Posterior cingulate gyrus (tissue), 11 donors: ENCODE results near the gene ETFA.

Experiments
- DNase-seq, 10 donors: peaks; one replicate each; pipeline versions ENCODE4 v3.0.0 to v3.0.0-alpha.2; 2020 to 2021; ENCODE audit warnings: mixed read lengths in 3 of 10
- intact Hi-C: fragments of 100-400 bp; cut with DNase I; formaldehyde crosslinking; loops from one replicate; pipeline ENCODE4 v1.15.1; 2023

The ETFA gene

DNA sequence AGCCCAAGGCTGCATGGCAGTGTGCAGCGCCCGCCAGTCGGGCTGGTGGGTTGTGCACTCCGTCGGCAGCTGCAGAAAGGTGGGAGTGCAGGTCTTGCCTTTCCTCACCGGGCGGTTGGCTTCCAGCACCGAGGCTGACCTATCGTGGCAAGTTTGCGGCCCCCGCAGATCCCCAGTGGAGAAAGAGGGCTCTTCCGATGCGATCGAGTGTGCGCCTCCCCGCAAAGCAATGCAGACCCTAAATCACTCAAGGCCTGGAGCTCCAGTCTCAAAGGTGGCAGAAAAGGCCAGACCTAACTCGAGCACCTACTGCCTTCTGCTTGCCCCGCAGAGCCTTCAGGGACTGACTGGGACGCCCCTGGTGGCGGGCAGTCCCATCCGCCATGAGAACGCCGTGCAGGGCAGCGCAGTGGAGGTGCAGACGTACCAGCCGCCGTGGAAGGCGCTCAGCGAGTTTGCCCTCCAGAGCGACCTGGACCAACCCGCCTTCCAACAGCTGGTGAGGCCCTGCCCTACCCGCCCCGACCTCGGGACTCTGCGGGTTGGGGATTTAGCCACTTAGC is 29.6 kb upstream of the ETFA start:
- intact Hi-C loops, result no loop called here
- peak in 1 of 10 donors; percentile 72 for DNase-seq

DNA sequence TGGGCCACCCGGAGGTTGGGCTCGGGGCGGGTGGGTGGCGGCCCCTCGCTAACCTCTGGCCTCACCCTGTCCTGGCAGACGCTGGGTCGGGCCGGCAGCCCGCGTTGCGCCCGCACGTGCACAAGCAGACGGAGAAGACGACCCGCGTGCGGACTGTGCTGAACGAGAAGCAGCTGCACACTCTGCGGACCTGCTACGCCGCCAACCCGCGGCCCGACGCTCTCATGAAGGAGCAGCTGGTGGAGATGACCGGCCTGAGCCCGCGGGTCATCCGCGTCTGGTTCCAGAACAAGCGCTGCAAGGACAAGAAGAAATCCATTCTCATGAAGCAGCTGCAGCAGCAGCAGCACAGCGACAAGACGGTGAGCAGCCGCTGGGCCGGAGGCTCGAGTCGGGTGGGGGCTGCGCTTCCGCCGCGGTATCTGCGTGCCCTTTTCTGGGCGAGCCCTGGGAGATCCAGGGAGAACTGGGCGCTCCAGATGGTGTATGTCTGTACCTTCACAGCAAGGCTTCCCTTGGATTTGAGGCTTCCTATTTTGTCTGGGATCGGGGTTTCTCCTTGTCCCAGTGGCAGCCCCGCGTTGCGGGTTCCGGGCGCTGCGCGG is 29.0 kb upstream of the ETFA start:
- peak in 2 of 10 donors; percentile 80 to 84 for DNase-seq
- intact Hi-C loops, result no loop called here

DNA sequence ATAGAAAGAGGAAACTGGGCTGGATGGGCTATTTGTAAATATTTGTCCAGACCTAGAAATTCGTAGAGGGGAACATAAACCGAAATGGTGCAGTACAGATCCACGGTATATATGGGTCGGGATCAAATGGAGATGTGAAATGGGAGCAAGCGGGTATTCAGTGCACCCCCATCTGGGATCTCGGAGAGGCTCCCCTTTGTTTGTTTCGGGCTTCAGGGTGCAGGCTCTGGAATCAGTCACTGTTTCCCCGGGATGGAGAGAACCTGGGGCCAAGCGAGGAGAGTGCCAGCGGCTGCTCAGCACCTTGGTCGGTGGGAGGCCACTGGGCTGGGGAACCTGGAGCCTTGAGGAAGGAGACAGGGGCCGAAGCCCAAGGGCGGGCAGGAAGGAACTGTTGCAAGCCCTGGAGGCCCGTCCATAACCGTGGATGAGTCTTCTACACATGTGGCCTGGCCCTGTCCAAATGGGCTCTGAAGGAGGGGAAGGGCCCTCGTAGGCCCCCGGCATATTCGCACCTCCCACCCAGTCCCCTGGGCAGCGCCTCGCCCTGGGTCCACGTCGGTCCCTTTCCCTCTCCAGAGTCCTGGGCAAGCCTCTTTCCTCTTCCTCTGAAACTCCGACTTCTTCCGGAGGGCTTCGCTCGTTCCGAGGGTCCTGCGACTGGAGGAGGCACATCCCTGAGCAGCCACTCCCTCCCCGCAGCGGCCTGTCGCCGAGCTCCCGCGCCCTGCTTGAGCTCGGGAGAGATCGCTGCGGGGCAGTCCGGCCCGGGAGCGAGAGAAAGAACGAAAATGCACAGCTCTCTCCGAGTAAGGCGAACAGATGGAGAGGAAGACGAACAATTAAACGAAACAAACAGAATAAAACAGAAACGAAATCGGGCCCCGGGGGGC is 28.3 kb upstream of the ETFA start:
- no peak for DNase-seq
- intact Hi-C loops, result no loop called here

GRCh38 chr15:76338486-76339304 is 27.4 kb upstream of the ETFA start:
- intact Hi-C loops, result no loop called here
- no peak for DNase-seq

DNA sequence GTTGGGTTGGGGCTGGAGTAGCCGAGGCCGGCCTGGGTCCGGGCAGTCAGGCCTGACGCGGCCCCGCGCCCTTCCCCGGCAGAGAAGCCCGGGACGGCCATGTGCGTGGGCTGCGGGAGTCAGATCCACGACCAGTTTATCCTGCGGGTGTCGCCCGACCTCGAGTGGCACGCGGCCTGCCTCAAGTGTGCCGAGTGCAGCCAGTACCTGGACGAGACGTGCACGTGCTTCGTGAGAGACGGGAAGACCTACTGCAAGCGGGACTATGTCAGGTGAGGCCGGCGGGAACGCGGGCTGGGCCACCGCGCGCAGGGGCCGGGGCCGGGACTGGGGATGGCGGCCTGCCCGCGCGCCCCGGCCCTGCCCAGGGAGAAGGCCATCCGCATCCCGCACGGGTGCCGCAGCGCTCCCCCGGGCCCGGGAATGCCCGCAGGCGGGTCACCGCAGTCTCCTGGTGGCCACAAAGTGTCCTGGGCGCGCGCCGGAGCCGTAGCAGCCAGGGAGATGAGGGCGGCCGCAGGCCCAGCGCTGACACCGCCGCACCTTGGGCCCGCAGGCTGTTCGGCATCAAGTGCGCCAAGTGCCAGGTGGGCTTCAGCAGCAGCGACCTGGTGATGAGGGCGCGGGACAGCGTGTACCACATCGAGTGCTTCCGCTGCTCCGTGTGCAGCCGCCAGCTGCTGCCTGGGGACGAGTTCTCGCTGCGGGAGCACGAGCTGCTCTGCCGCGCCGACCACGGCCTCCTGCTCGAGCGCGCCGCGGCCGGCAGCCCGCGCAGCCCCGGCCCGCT is 26.6 kb upstream of the ETFA start:
- intact Hi-C loops, result no loop called here
- no peak for DNase-seq

- intact Hi-C loops, result no loop called here
- no peak for DNase-seq
Observed at GRCh38 chr15:76337059-76337695, 25.9 kb upstream of the ETFA start.

DNA sequence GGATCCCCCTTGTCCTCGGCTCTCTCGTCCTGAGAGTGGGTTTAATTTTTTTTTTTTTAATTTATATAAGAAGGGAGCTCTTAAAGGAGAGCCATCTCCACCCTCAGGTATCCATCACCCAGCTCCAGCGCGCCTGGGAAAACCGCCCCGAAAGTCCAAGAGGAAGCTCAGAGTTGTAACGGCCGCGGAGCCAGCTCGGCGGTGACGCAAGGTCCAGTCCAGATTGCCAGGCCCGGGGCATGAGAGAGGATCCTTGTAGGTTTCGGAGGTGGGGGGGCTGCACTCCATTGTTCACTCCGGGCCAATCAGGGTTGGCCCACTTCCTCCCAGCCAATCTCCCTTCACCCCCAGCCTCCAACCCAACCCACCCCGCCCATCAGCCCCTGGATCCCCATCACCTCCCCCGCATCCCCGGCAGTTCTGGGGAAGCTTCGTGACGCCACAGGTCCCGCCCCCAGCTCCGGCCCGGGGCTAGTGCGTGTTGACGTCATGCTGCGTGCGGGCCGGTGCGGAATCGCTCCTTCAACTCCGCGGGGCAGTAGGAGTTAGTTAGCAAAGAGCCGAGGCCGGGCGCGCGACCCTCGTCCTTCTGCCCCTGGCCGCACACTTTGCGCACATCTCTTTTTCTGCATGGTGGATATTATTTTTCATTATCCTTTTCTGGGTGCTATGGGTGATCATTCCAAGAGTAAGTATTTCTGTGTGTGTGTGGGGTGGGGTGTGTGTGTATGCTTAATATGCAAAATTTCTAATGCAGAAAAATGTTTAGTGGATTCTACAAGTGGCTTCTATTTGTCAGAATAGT is 25.2 kb upstream of the ETFA start, which contains the start of gene ISL2:
ISL2 (plus strand) TSS at position 520 of the 805 bp plus-strand sequence; CDS start at position 631, 111 bp downstream.
- DNase-seq, result peak in 8 of 10 donors; percentile 28 to 95 (median 64)
- intact Hi-C loops, result no loop called here

DNA sequence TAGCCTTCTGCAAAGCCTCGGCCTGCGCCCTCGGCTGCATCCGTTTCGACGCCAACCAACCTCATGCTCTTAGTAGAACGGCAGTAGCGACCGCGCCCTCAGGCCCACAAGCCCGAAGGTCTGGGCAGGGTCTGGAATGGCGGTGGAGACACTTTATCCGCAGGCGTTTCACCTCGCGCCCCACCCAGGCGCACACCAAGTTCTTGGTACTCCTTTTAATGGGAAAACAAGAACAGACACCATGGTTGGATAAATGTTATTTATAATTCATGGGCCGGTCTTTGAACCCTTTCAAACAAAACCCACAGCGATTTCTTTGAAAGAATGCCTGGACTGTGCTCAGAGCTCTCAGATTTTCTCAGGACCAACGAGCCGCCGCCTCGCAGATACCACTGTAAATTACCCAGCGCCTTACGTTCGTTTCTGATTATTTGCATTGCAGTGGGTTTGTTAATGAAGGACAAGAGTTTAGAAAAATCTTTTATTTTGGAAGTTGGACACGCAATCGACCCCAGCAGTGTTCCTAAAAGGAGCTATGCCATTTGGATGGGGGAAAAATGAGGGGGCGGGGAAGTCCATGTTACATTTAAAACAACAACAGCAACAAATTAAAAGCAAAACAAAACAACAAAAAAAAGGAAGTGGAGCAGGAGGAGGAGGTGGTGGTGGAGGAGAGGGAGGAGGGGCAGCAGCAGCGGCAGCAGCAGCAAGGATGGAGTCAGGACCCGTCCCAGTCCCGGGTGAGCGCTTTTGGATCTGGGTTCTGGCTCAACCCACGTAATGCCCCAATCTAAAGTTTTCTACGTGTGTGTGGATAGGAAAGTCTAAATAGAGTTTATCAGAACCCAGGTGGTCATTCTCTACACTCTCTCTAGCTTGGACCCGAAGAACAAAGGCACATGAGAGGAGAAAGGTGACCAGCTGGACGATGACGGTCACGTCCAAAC is 24.3 kb upstream of the ETFA start:
- DNase-seq, result peak in 1 of 10 donors; percentile 72
- intact Hi-C loops, result no loop called here

DNA sequence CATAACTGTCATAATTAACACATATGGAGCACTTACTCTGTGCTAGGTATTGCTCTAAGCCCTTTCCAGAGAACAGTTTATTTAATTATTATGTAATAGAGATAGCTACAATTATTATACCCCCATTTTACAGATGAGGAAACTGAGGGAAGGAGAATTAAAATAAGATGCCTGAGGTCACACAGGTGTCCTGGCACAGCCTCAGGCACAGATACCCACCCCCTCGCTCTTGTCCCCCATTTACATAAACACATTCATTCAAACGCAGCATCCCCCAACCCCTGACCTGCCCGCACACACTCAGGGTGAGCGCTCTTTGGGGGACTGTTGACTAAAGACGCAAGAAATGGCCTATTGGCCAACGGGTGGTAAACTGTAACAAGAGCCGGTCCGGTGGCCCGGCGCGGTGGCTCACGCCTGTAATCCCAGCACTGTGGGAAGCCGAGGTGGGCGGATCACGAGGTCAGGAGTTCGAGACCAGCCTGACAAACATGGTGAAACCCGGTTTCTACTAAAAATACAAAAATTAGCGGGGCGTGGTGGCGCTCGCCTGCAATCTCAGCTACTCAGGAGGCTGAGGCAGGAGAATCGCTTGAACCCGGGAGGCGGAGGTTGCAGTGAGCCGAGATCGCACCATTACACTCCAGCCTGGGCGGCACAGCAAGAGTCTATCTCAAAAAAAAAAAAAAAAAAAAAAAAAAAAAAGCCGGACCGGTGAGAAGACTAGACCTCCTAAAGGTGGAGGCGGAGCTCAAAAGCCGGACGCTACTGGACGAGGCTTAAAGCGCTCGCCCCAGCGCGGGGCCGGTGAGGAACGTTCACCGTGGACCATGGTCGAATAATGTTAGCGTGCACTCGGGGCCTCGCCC is 23.4 kb upstream of the ETFA start:
- intact Hi-C loops, result loop anchor here (5.0 kb wide), 1 partner anchor 142 kb away; no protein-coding TSS in a partner anchor
- DNase-seq, result no peak

DNA sequence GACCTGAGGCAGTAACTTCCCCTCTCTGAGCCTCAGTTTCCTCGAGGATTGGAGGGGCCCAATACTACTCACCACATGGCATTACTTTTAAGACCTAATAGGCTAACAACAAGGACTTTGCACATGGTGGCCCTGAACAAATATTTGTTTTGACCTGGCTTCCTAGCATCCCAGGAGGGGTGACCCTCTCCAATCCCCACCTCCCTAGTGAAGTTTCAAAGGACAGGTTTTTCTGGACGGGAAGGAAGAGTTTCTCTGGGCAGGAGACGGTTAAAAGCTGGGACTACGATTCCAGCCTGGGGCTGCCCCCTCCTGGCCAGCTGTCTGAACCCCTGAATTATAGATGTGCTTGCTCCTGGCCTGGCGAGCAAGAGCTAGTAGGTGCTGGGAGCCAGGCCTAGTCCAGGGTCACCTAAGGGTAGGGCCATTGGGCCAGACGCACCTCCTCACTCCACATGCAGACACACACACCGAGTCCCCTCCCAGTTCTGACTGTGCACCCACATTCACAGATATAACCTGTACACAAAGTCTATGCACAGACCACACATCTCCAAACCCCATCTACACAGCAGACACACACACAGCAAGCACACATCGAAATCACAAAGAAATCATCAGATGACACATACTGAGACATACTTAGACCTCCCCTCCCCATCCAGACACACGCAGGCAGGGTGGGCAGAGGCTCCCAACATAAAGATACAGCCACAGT is 22.6 kb upstream of the ETFA start:
- intact Hi-C loops, result loop anchor here (5.0 kb wide), 1 partner anchor 142 kb away; no protein-coding TSS in a partner anchor
- DNase-seq, result peak in 1 of 10 donors; percentile 62

- intact Hi-C loops, result loop anchor here (5.0 kb wide), 1 partner anchor 141 kb away; no protein-coding TSS in a partner anchor
- DNase-seq, result no peak
Observed at GRCh38 chr15:76333309-76333708, 22.0 kb upstream of the ETFA start.

GRCh38 chr15:76332796-76333195 is 21.5 kb upstream of the ETFA start:
- DNase-seq, result no peak
- intact Hi-C loops, result loop anchor here (5.0 kb wide), 1 partner anchor 140 kb away; no protein-coding TSS in a partner anchor

GRCh38 chr15:76330080-76330680 is 18.9 kb upstream of the ETFA start:
- DNase-seq, result no peak
- intact Hi-C loops, result loop anchor here (5.0 kb wide), 1 partner anchor 138 kb away; no protein-coding TSS in a partner anchor

GRCh38 chr15:76328958-76329357 is 17.7 kb upstream of the ETFA start:
- no peak for DNase-seq
- intact Hi-C loops, result no loop called here

DNA sequence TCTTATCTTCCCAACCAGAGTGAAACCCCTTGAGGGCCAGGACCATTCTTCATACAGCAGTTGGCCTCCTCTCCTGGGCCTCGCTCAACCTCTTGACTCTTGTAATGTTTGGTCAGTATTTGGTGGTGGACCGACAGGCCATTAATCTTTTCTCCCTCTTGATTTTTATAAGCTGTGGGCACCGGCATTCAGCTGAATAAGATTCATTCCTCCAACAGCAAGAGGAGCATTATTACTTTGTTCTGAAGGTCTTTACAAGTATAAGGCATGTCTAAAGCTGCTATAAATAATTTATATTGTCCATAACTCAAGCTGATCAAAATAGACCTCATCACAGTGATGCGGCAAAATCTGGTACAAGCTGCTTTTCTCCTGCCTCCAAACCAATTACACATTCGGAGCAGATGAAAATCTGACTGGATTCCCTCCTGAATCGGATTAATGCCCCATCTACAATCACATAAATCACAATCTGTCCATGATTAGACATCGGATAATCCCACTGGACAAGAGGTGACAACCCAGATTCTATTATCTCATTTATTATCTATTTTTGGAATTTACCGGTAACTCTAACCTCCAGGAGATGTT is 16.9 kb upstream of the ETFA start:
- intact Hi-C loops, result no loop called here
- DNase-seq, result no peak
